Motor neuron (in vitro differentiated cells): ENCODE results near the gene SLC16A12. TPM values are rescaled to one million over a fixed set of nuclear protein-coding genes. Genes with fewer than 3 reads are reported as not detected.

Experiments used
- ATAC-seq, 8 experiments: fragments of 200-7000 bp; cut with Tn5 transposase; replicated peaks in 6 of 8; 2 replicates each; pipeline ENCODE4 v1.8.0; 2021; ENCODE audit warnings: mild to moderate bottlenecking in 8 of 8, moderate library complexity in 8 of 8
- H3K27ac ChIP-seq, 2 donors: fragments of 250-450 bp; sonication (Bioruptor Pico); 2 replicates each; pipeline ENCODE4 v1.9.0; 2021; ENCODE audit warnings: antibody characterized with exemption in 2 of 2, mild to moderate bottlenecking in 2 of 2, moderate library complexity in 1 of 2
- H3K4me1 ChIP-seq, 2 donors: fragments of 250-450 bp; sonication (Bioruptor Pico); replicated peaks in 1 of 2; 2 replicates each; pipeline ENCODE4 v1.6.1; 2021; ENCODE audit warnings: antibody characterized with exemption in 2 of 2, mild to moderate bottlenecking in 2 of 2, moderate library complexity in 1 of 2
- H3K4me3 ChIP-seq, 5 donors: fragments of 250-450 bp; sonication (Bioruptor Pico); 2 replicates each; pipeline ENCODE4 v1.9.0; 2021; ENCODE audit warnings: antibody characterized with exemption in 5 of 5, mild to moderate bottlenecking in 5 of 5, moderate library complexity in 4 of 5
- WGBS, 10 experiments: fragments of 450-650 bp; shearing (Covaris generic); methylation state at CpG; one replicate each; pipeline ENCODE4 v1.0.0; 2022; 5-methylcytosine and 5-hydroxymethylcytosine counted together
- in situ Hi-C, 9 experiments: fragments of 400-800 bp; cut with MboI; loops; one replicate each; pipeline ENCODE4 v1.15.0; 2021; ENCODE audit warnings: low sequenced_read_pairs in 9 of 9, low pct_unique_long_range_greater_than_20kb in 2 of 9; ENCODE audit not compliant: unreplicated experiment in 9 of 9
- total RNA-seq, 8 experiments: library from RNA; unstranded; fragments of 300-600 nt; gene quantifications; 2 replicates each; pipeline versions ENCODE4 v1.2.3 to v1.2.4, GENCODE V29; 2022

The SLC16A12 gene
- total RNA-seq, result 10 to 100 TPM in 1 of 8 experiments, under 1 TPM in 4, not detected in 3; under 0.01 to 15.8 (median 0.14) TPM

- in situ Hi-C loops, result no loop called here
- no peaks in the 10 kb centered on the region for H3K4me1 ChIP-seq
- no peak within 1 kb of the TSS for H3K27ac ChIP-seq
- H3K4me3 ChIP-seq, result peak within 1 kb of the TSS; percentile 24 to 37 (median 31)
- WGBS, 10 experiments, result 0 to 40% (median 10%) methylated on average over 1 to 6 of the region's 87 CpGs; no CpG with 5 or more reads in 3 of the 10 experiments
- ATAC-seq, result peak in 6 of 8 experiments; percentile 69 to 88 (median 82)
Observed at GRCh38 chr10:89535171-89536012, at the start of gene SLC16A12. SLC16A12 (minus strand) TSS chr10:89535594; CDS start chr10:89462578, 73,016 bp downstream.

- Histone ChIP-seq H3K4me1 (no peaks in the 10 kb centered on the region), H3K4me3 (no peak overlapping the region), H3K27ac (no peak overlapping the region)
- ATAC-seq, result no peak
- in situ Hi-C loops, result no loop called here
- 18 to 100% (median 69%) methylated on average over 1 of the region's 1 CpG; no CpG with 5 or more reads in 1 of the 10 experiments for WGBS, 10 experiments
Observed at GRCh38 chr10:89582022-89582421, 46.6 kb upstream of the SLC16A12 start.

- in situ Hi-C loops, result no loop called here
- H3K27ac ChIP-seq, result no peak overlapping the region
- no peak for ATAC-seq
- WGBS, 10 experiments, result 76 to 100% (median 98%) methylated on average over 1 to 4 of the region's 4 CpGs; no CpG with 5 or more reads in 2 of the 10 experiments
- no peak overlapping the region for H3K4me3 ChIP-seq
- H3K4me1 ChIP-seq, result no peaks in the 10 kb centered on the region
Observed at GRCh38 chr10:89580243-89580642, 44.8 kb upstream of the SLC16A12 start.

- in situ Hi-C loops, result no loop called here
- no peak for ATAC-seq
- no peak overlapping the region for H3K4me3 ChIP-seq
- WGBS, 10 experiments, result 80 to 100% (median 90%) methylated on average over 1 to 2 of the region's 2 CpGs; no CpG with 5 or more reads in 2 of the 10 experiments
- no peak overlapping the region for H3K27ac ChIP-seq
- no peaks in the 10 kb centered on the region for H3K4me1 ChIP-seq
Observed at GRCh38 chr10:89576696-89577095, 41.3 kb upstream of the SLC16A12 start.

GRCh38 chr10:89576022-89576421, 40.6 kb upstream of the SLC16A12 start:
- WGBS, 10 experiments, result 80 to 100% (median 94%) methylated on average over 1 to 3 of the region's 3 CpGs
- in situ Hi-C loops, result no loop called here
- Histone ChIP-seq H3K27ac (no peak overlapping the region), H3K4me3 (no peak overlapping the region), H3K4me1 (no peaks in the 10 kb centered on the region)
- ATAC-seq, result no peak

- no peak for ATAC-seq
- in situ Hi-C loops, result no loop called here
- Histone ChIP-seq H3K4me1 (no peaks in the 10 kb centered on the region), H3K4me3 (no peak overlapping the region), H3K27ac (no peak overlapping the region)
Observed at GRCh38 chr10:89575031-89575430, 39.6 kb upstream of the SLC16A12 start.

- no peak overlapping the region for H3K4me3 ChIP-seq
Observed at GRCh38 chr10:89574368-89574767, 39.0 kb upstream of the SLC16A12 start.

GRCh38 chr10:89567576-89568245, 32.3 kb upstream of the SLC16A12 start:
- in situ Hi-C loops, result loop anchor here in 5 of 9 experiments (10.0 to 25.0 kb wide), 2 partner anchors 130 to 143 kb away; no protein-coding TSS in a partner anchor
- no peak overlapping the region for H3K27ac ChIP-seq
- H3K4me1 ChIP-seq, result no peaks in the 10 kb centered on the region
- WGBS, 10 experiments, result 10 to 100% (median 73%) methylated on average over 1 to 3 of the region's 3 CpGs
- ATAC-seq, result peak in 2 of 8 experiments; percentile 45 to 50
- no peak overlapping the region for H3K4me3 ChIP-seq

More at GRCh38 chr10:89574368-89574767, 39.0 kb upstream of the SLC16A12 start:
- in situ Hi-C loops, result loop anchor here in 2 of 9 experiments (25.0 kb wide), 1 partner anchor 137 kb away; no protein-coding TSS in a partner anchor
- no peaks in the 10 kb centered on the region for H3K4me1 ChIP-seq
- no peak overlapping the region for H3K27ac ChIP-seq
- ATAC-seq, result no peak
- 11 to 88% (median 40%) methylated on average over 1 of the region's 1 CpG; no CpG with 5 or more reads in 4 of the 10 experiments for WGBS, 10 experiments

GRCh38 chr10:89566992-89567391, 31.6 kb upstream of the SLC16A12 start:
- WGBS, 10 experiments, result 21 to 86% (median 57%) methylated on average over 1 to 3 of the region's 3 CpGs; no CpG with 5 or more reads in 2 of the 10 experiments
- in situ Hi-C loops, result loop anchor here in 5 of 9 experiments (10.0 to 25.0 kb wide), 2 partner anchors 130 to 142 kb away; no protein-coding TSS in a partner anchor
- Histone ChIP-seq H3K4me1 (no peaks in the 10 kb centered on the region), H3K27ac (no peak overlapping the region), H3K4me3 (no peak overlapping the region)
- ATAC-seq, result peak in 2 of 8 experiments; percentile 15 to 53

GRCh38 chr10:89566095-89566950, 30.9 kb upstream of the SLC16A12 start:
- WGBS, 10 experiments, result 62 to 93% (median 70%) methylated on average over 5 to 10 of the region's 10 CpGs
- peak in 1 of 8 experiments; percentile 20 for ATAC-seq
- no peak overlapping the region for H3K4me3 ChIP-seq
- in situ Hi-C loops, result loop anchor here in 5 of 9 experiments (10.0 to 25.0 kb wide), 2 partner anchors 129 to 142 kb away; no protein-coding TSS in a partner anchor
- H3K4me1 ChIP-seq, result no peaks in the 10 kb centered on the region
- H3K27ac ChIP-seq, result no peak overlapping the region

- in situ Hi-C loops, result loop anchor here in 5 of 9 experiments (10.0 to 25.0 kb wide), 2 partner anchors 128 to 140 kb away; no protein-coding TSS in a partner anchor
- no peak for ATAC-seq
- Histone ChIP-seq H3K4me1 (no peaks in the 10 kb centered on the region), H3K4me3 (no peak overlapping the region), H3K27ac (no peak overlapping the region)
- WGBS, 10 experiments, result 22 to 100% (median 83%) methylated on average over 1 of the region's 1 CpG; no CpG with 5 or more reads in 1 of the 10 experiments
Observed at GRCh38 chr10:89565180-89565579, 29.8 kb upstream of the SLC16A12 start.

GRCh38 chr10:89563861-89564478, 28.6 kb upstream of the SLC16A12 start:
- in situ Hi-C loops, result loop anchor here in 5 of 9 experiments (10.0 to 25.0 kb wide), 2 partner anchors 127 to 139 kb away; no protein-coding TSS in a partner anchor
- Histone ChIP-seq H3K27ac (no peak overlapping the region), H3K4me3 (no peak overlapping the region), H3K4me1 (no peaks in the 10 kb centered on the region)
- WGBS, 10 experiments, result 0 to 20% (median 0%) methylated on average over 1 to 2 of the region's 2 CpGs; no CpG with 5 or more reads in 1 of the 10 experiments
- ATAC-seq, result peak in 6 of 8 experiments; percentile 47 to 71 (median 56)
